Measurements from ENCODE around the gene SPRTN.

DNA sequence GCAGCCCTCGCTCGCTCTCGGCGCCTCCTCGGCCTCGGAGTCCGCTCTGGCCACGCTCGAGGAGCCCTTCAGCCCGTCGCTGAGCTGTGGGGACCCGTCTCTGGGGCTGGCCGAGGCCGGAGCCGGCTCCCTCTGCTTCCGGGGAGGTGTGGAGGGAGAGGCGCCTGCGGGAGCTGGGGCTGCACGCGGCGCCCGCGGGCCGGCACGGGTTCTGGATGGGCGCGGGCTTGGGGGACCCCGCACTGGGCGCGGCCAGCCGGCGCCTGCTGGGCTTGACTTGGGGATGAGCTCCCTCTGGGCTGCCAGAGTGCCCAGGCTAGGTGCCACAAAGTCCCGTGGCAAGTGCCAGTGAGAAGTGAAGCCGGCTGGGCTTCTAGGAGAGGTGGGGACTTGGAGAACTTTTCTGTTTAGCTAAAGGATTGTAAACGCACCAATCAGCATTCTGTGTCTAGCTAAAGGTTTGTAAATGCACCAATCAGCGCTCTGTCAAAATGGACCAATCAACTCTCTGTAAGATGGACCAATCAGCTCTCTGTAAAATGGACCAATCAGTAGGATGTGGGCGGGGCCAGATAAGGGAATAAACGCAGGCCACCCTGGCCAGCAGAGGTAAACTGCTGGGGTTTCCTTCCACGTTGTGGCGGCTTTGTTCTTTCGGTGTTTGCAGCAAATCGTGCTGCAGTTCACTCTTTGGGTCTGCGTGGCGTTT lies 20.6 kb upstream of the SPRTN start:
- TF ChIP-seq, protein P1, sequence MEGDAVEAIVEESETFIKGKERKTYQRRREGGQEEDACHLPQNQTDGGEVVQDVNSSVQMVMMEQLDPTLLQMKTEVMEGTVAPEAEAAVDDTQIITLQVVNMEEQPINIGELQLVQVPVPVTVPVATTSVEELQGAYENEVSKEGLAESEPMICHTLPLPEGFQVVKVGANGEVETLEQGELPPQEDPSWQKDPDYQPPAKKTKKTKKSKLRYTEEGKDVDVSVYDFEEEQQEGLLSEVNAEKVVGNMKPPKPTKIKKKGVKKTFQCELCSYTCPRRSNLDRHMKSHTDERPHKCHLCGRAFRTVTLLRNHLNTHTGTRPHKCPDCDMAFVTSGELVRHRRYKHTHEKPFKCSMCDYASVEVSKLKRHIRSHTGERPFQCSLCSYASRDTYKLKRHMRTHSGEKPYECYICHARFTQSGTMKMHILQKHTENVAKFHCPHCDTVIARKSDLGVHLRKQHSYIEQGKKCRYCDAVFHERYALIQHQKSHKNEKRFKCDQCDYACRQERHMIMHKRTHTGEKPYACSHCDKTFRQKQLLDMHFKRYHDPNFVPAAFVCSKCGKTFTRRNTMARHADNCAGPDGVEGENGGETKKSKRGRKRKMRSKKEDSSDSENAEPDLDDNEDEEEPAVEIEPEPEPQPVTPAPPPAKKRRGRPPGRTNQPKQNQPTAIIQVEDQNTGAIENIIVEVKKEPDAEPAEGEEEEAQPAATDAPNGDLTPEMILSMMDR (IDR thresholded peaks at IDR 0.05): no peak
- no peak for TF ChIP-seq POLR2AphosphoS5 (IDR thresholded peaks at IDR 0.05; ENCODE audit: insufficient read depth in 1 of 2, low read depth in 1 of 2)
- TF ChIP-seq POLR2A (IDR thresholded peaks at IDR 0.05): no peak
